ENCODE results near the gene DUSP9.

- TF ChIP-seq ZNF274 (IDR thresholded peaks at IDR 0.05; ENCODE audit: low read depth, low read length) (no peak), YY1 (IDR thresholded peaks at IDR 0.05; ENCODE audit: insufficient read depth, insufficient read length) (no peak), SUZ12 (IDR thresholded peaks at IDR 0.05; ENCODE audit: extremely low read depth, insufficient read depth, insufficient read length) (no peak)
Observed at GRCh38 chrX:153633607-153634180, 13.3 kb upstream of the DUSP9 start.

All from NT2/D1 (cell line).